GM10248 (cell line): Measurements from ENCODE around the gene RASAL1.

ENCODE experiments used
- CTCF ChIA-PET: fragments of 300-600 bp; sonication (Branson Sonifier 250); formaldehyde crosslinking; extraction: SDS; loops from one replicate; lab custom pipeline; 2021; ENCODE audit warnings: antibody characterized with exemption; lab: Yijun Ruan, JAX
- POLR2A ChIA-PET: fragments of 350-650 bp; sonication (Branson Sonifier 250); formaldehyde crosslinking; extraction: SDS; loops from one replicate; lab custom pipeline; 2020; ENCODE audit warnings: antibody characterized with exemption; lab: Yijun Ruan, JAX
- DNase-seq: peaks from one replicate; pipeline ENCODE4 v3.0.0; 2012; ENCODE audit errors: extremely low spot score
- TF ChIP-seq, protein P1 (sequence below): IDR thresholded peaks from 2 replicates; pipeline ENCODE4 v1.5.1; 2012; ENCODE audit warnings: mild to moderate bottlenecking, low read depth; ENCODE audit errors: extremely low read depth, missing control alignments, control extremely low read depth

RASAL1 gene

DNA sequence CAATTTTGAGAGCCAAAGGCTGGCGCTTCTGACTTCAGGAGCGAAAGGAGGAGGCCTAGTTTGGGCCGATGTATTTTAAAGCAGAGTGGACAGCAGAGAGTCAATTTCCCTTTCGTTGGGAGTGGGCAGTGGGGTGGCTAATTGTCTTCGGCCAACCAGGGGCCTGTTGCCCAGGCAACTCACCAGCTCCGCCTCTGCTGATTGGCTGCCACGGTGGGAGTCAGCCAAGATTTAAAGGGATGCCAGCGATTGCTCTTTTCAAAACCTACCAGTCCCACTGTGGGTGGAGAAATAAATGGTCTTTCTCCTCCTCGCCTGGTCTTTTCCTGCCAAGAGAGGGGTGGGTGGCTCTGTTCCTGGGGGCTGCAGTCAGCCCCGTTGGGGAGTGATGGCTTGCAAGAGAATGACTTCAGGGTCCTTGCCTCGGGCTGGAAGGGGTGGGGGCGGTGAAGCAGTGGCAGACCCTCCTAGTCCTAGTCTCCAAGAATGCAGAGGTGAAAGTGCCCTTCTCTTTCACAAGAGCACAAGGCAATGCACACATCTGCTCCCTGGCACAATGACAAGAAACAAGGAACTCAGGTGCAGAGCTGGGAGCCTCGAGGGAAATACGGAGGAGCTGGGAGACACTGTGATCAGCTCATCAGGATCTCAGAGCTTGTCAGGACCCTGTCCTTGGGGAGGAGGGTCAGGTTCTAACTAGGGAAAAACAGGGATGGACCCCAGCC is 37.7 kb downstream of the RASAL1 start:
- ChIA-PET POLR2A (no interaction called here), CTCF (interaction anchor here (0.6 to 7.4 kb wide), 33 partner anchors 9 to 299 kb away, joined by 3 to 107 read pairs (median 6); partner anchors contain the start of gene OAS1)
- DNase-seq, result no peak
- TF ChIP-seq, protein P1, sequence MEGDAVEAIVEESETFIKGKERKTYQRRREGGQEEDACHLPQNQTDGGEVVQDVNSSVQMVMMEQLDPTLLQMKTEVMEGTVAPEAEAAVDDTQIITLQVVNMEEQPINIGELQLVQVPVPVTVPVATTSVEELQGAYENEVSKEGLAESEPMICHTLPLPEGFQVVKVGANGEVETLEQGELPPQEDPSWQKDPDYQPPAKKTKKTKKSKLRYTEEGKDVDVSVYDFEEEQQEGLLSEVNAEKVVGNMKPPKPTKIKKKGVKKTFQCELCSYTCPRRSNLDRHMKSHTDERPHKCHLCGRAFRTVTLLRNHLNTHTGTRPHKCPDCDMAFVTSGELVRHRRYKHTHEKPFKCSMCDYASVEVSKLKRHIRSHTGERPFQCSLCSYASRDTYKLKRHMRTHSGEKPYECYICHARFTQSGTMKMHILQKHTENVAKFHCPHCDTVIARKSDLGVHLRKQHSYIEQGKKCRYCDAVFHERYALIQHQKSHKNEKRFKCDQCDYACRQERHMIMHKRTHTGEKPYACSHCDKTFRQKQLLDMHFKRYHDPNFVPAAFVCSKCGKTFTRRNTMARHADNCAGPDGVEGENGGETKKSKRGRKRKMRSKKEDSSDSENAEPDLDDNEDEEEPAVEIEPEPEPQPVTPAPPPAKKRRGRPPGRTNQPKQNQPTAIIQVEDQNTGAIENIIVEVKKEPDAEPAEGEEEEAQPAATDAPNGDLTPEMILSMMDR, result no peak

DNA sequence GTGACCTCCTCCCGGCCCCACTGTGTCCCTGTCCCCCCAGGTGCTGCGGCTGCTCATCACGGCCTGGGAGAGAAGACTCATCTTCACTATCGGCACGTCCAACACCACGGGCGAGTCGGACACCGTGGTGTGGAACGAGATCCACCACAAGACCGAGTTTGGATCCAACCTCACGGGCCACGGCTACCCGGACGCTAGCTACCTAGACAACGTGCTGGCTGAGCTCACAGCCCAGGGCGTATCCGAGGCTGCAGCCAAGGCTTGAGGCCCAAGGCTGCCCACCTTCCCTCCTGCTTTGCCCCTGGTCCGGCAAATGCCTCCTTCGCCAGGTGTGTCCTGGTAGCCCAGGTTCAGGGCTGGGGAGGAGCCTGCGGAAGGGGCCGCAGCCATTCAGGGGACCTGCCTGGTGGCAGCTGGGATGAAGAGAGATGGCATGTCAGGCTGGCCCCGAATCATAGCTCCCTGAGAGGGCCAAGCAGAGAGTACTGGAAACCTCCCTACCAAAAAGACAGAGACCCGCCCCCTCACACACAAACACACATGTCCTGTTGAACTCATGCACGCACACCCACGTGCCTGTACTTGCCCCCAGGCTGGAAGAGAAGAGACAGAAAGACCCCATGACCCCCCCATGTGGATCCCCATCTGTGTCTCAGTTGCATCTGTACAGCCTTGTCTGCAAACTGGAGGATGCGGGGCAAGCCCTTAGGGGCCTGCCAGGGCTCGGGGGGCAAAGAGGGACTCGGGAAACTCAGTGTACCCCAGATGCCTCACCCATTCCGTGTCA is 38.7 kb downstream of the RASAL1 start:
- POLR2A ChIA-PET, result no interaction called here
- CTCF ChIA-PET, result interaction anchor here (0.7 to 7.4 kb wide), 15 partner anchors 8 to 118 kb away, joined by 3 to 107 read pairs (median 7); no protein-coding TSS in a partner anchor
- TF ChIP-seq, protein P1, result no peak
- no peak for DNase-seq

DNA sequence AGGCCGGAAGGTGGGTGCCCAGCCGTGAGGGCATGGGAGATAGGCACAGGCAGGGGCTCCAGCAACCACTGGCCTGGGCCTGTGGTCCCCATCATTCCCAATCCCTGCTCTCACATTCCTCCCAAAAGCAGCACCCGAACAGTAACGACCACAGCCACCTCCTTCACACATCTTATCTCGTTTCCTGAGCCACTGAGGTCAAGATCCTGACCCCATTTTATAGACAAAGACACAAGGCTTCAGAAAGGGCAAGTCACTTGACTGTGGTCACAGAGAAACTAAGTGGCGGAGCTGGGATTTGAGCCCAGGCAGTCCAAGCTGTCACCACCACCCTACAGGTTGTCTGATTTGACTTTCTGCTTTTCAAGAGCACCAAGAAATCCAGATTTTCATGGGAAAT is 40.2 kb downstream of the RASAL1 start:
- TF ChIP-seq, protein P1, result no peak
- no peak for DNase-seq
- CTCF ChIA-PET, result interaction anchor here (1.1 to 7.4 kb wide), 4 partner anchors 26 to 79 kb away, joined by 4 to 107 read pairs (median 34); no protein-coding TSS in a partner anchor
- POLR2A ChIA-PET, result no interaction called here

DNA sequence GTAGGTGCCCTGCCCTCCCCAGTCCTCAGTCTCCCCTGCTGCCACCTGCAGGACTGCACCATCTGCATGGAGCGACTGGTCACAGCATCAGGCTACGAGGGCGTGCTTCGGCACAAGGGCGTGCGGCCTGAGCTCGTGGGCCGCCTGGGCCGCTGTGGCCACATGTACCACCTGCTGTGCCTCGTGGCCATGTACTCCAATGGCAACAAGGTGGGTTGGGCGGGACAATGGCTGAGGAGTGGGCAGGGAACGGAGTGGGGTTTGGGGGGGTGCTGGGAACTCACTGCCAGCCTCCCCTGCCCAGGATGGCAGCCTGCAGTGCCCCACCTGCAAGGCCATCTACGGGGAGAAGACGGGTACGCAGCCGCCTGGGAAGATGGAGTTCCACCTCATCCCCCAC is 40.8 kb downstream of the RASAL1 start:
- ChIA-PET CTCF (interaction anchor here (6.6 kb wide), 1 partner anchor 43 kb away, joined by 64 read pairs; no protein-coding TSS in a partner anchor), POLR2A (no interaction called here)
- DNase-seq, result no peak
- TF ChIP-seq, protein P1, result no peak

DNA sequence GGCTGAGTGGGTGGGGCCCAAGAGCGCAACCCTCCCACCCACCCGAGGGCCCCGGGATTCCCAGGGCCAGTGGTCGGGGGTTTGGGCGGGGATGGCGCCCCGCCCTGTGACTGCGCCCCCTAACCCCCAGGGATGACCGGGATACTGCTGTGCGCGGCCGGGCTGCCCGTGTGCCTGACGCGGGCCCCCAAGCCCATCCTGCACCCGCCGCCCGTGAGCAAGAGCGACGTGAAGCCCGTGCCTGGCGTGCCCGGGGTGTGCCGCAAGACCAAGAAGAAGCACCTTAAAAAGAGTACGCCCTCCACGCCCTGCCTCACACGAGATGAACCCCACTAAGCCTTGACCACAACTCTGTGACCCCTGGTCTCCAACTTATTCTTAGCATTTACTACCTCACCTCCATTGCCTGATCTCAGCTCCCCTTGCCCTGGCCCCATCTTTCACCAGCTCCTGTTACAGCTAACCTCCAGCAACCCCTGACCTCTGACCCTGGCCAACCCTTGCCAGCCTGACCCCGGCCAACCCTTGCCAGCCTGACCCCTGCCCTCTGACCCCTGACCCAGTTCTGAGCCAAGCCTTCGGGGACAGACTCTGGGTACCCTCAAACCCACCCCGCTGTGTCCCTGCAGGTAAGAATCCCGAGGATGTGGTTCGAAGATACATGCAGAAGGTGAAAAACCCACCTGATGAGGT is 42.0 kb downstream of the RASAL1 start:
- ChIA-PET CTCF (interaction anchor here (1.0 to 6.6 kb wide), 9 partner anchors 7 to 81 kb away, joined by 3 to 64 read pairs (median 7); partner anchors contain the start of gene DTX1), POLR2A (no interaction called here)
- TF ChIP-seq, protein P1, result no peak
- DNase-seq, result no peak
